Nephron progenitor cell (in vitro differentiated cells): ENCODE measurements around the gene TMPRSS6.

Source experiments
- DNase-seq: peaks from one replicate; pipeline ENCODE4 v3.0.0; 2021
- H3K27ac Mint-ChIP-seq: 2 replicates; pipeline ENCODE4 v1.8.0; 2021; ENCODE audit warnings: mild to moderate bottlenecking, moderate library complexity, mixed read lengths
- H3K27me3 Mint-ChIP-seq: 2 replicates; pipeline ENCODE4 v1.8.0; 2021; ENCODE audit warnings: mild to moderate bottlenecking, low read depth, mixed read lengths; ENCODE audit not compliant: poor library complexity
- H3K36me3 Mint-ChIP-seq: 2 replicates; pipeline ENCODE4 v1.8.0; 2021; ENCODE audit warnings: low read depth, mixed read lengths
- H3K4me1 Mint-ChIP-seq: 2 replicates; pipeline ENCODE4 v1.8.0; 2021; ENCODE audit warnings: mixed read lengths
- H3K4me3 Mint-ChIP-seq: 2 replicates; pipeline ENCODE4 v1.8.0; 2021; ENCODE audit warnings: mild to moderate bottlenecking, moderate library complexity, mixed read lengths
- H3K9me3 Mint-ChIP-seq: 2 replicates; pipeline ENCODE4 v1.8.0; 2021; ENCODE audit warnings: mild to moderate bottlenecking, moderate library complexity, mixed read lengths
- CTCF ChIP-seq: fragments of 200-600 bp; sonication (generic); IDR thresholded peaks from 2 replicates; pipeline ENCODE4 v1.5.0; 2021; ENCODE audit warnings: antibody characterized with exemption

Gene TMPRSS6

GRCh38 chr22:37046589-37046988, 62.9 kb downstream of the TMPRSS6 start:
- H3K9me3 Mint-ChIP-seq = no peaks in the 10 kb centered on the region
- no peak overlapping the region for H3K4me3 Mint-ChIP-seq
- H3K27me3 Mint-ChIP-seq = peaks cover 3% of the 10 kb centered on the region
- no peak overlapping the region for H3K27ac Mint-ChIP-seq
- DNase-seq = no peak
- H3K36me3 Mint-ChIP-seq = no peaks in the 10 kb centered on the region
- TF ChIP-seq CTCF = no peak
- H3K4me1 Mint-ChIP-seq = peaks cover 28% of the 10 kb centered on the region

- TF ChIP-seq CTCF = peak; percentile 51
- Mint-ChIP-seq H3K27ac (no peak overlapping the region), H3K27me3 (peaks cover 3% of the 10 kb centered on the region), H3K4me3 (no peak overlapping the region), H3K36me3 (no peaks in the 10 kb centered on the region), H3K9me3 (no peaks in the 10 kb centered on the region), H3K4me1 (peaks cover 29% of the 10 kb centered on the region)
- DNase-seq = no peak
Observed at GRCh38 chr22:37045958-37046357, 63.6 kb downstream of the TMPRSS6 start.

GRCh38 chr22:37044634-37045625, 64.6 kb downstream of the TMPRSS6 start:
- no peak for TF ChIP-seq CTCF
- Mint-ChIP-seq H3K4me3 (no peak overlapping the region), H3K27ac (no peak overlapping the region), H3K9me3 (no peaks in the 10 kb centered on the region), H3K27me3 (peaks cover 3% of the 10 kb centered on the region), H3K36me3 (no peaks in the 10 kb centered on the region), H3K4me1 (peaks cover 32% of the 10 kb centered on the region)
- no peak for DNase-seq

GRCh38 chr22:37043828-37044538, 65.5 kb downstream of the TMPRSS6 start:
- H3K36me3 Mint-ChIP-seq = no peaks in the 10 kb centered on the region
- peaks cover 3% of the 10 kb centered on the region for H3K27me3 Mint-ChIP-seq
- peak; percentile 64 for DNase-seq
- H3K4me3 Mint-ChIP-seq = no peak overlapping the region
- no peaks in the 10 kb centered on the region for H3K9me3 Mint-ChIP-seq
- H3K27ac Mint-ChIP-seq = no peak overlapping the region
- H3K4me1 Mint-ChIP-seq = peaks cover 32% of the 10 kb centered on the region
- TF ChIP-seq CTCF = peak; percentile 62

GRCh38 chr22:37043209-37043827, 66.2 kb downstream of the TMPRSS6 start:
- TF ChIP-seq CTCF = no peak
- Mint-ChIP-seq H3K9me3 (no peaks in the 10 kb centered on the region), H3K4me3 (no peak overlapping the region), H3K27ac (no peak overlapping the region), H3K27me3 (peaks cover 3% of the 10 kb centered on the region), H3K4me1 (peaks cover 32% of the 10 kb centered on the region), H3K36me3 (no peaks in the 10 kb centered on the region)
- no peak for DNase-seq
